ENCODE results near the gene NPR1. TPM values are rescaled to one million over a fixed set of nuclear protein-coding genes. Genes with fewer than 3 reads are reported as not detected.

Gene NPR1
- total RNA-seq, 1 experiment from 2014 or later: not detected

GRCh38 chr1:153658400-153659174, 19.9 kb upstream of the NPR1 start, which contains the start of gene SNAPIN:
SNAPIN (plus strand) TSS chr1:153658703; CDS start chr1:153658744, 41 bp downstream.
- CTCF ChIA-PET: interaction anchor here (0.7 to 1.0 kb wide), 2 partner anchors 31 to 118 kb away, joined by 4 to 5 read pairs; partner anchors contain the start of gene S100A13
- intact Hi-C loops (cut with micrococcal nuclease; ENCODE audit: unreplicated experiment): loop anchor here (1.0 kb wide), 1 partner anchor 86 kb away; no protein-coding TSS in a partner anchor
- DNase-seq: peak; percentile 97

GRCh38 chr1:153659175-153659534, 19.3 kb upstream of the NPR1 start:
- peak overlapping the region; percentile 76 for H3K27ac Mint-ChIP-seq (ENCODE audit: unreplicated experiment)
- DNase-seq: no peak
- no peak for TF ChIP-seq CTCF (IDR thresholded peaks at IDR 0.05; ENCODE audit: unreplicated experiment)
- CTCF ChIA-PET: interaction anchor here (0.5 to 1.0 kb wide), 5 partner anchors 21 to 119 kb away, joined by 3 to 5 read pairs (median 4); partner anchors contain the start of genes S100A13 and S100A16
- peaks cover 8% of the 10 kb centered on the region for H3K4me1 Mint-ChIP-seq (ENCODE audit: low read depth, unreplicated experiment)
- no peaks in the 10 kb centered on the region for H3K9me3 Mint-ChIP-seq (ENCODE audit: low read depth, unreplicated experiment)
- H3K27me3 Mint-ChIP-seq (ENCODE audit: unreplicated experiment): no peaks in the 10 kb centered on the region
- peaks cover 51% of the 10 kb centered on the region for H3K36me3 Mint-ChIP-seq (ENCODE audit: insufficient read depth, unreplicated experiment)
- peak overlapping the region; percentile 96 for H3K4me3 Mint-ChIP-seq (ENCODE audit: low read depth, unreplicated experiment)
- BruUV-seq (replicated peaks): TSS peak; percentile 73
- intact Hi-C loops (cut with micrococcal nuclease; ENCODE audit: unreplicated experiment): no loop called here

More at GRCh38 chr1:153658400-153659174, 19.9 kb upstream of the NPR1 start, which contains the start of gene SNAPIN:
- Mint-ChIP-seq H3K36me3 (ENCODE audit: insufficient read depth, unreplicated experiment) (peaks cover 45% of the 10 kb centered on the region), H3K27me3 (ENCODE audit: unreplicated experiment) (no peaks in the 10 kb centered on the region), H3K4me1 (ENCODE audit: low read depth, unreplicated experiment) (peaks cover 8% of the 10 kb centered on the region), H3K4me3 (ENCODE audit: low read depth, unreplicated experiment) (peak within 1 kb of the TSS; percentile 96), H3K9me3 (ENCODE audit: low read depth, unreplicated experiment) (no peaks in the 10 kb centered on the region), H3K27ac (ENCODE audit: unreplicated experiment) (peak within 1 kb of the TSS; percentile 76)
- TF ChIP-seq CTCF (IDR thresholded peaks at IDR 0.05; ENCODE audit: unreplicated experiment): peak; percentile 11
- BruUV-seq (replicated peaks): no TSS peak

- Mint-ChIP-seq H3K4me1 (ENCODE audit: low read depth, unreplicated experiment) (peaks cover 8% of the 10 kb centered on the region), H3K36me3 (ENCODE audit: insufficient read depth, unreplicated experiment) (peaks cover 56% of the 10 kb centered on the region), H3K27ac (ENCODE audit: unreplicated experiment) (no peak overlapping the region), H3K27me3 (ENCODE audit: unreplicated experiment) (no peaks in the 10 kb centered on the region), H3K4me3 (ENCODE audit: low read depth, unreplicated experiment) (peak overlapping the region; percentile 96), H3K9me3 (ENCODE audit: low read depth, unreplicated experiment) (no peaks in the 10 kb centered on the region)
- intact Hi-C loops (cut with micrococcal nuclease; ENCODE audit: unreplicated experiment): no loop called here
- TF ChIP-seq CTCF (IDR thresholded peaks at IDR 0.05; ENCODE audit: unreplicated experiment): no peak
- no peak for DNase-seq
- CTCF ChIA-PET: interaction anchor here (0.5 to 1.0 kb wide), 6 partner anchors 21 to 1722 kb away, joined by 3 to 5 read pairs (median 4); partner anchors contain the start of genes S100A13 and S100A16
- no TSS peak for BruUV-seq (replicated peaks)
These were observed 18.8 kb upstream of the NPR1 start for GRCh38 chr1:153659656-153660055.

GRCh38 chr1:153661111-153661708, 17.3 kb upstream of the NPR1 start:
- no peak for DNase-seq
- H3K9me3 Mint-ChIP-seq (ENCODE audit: low read depth, unreplicated experiment): no peaks in the 10 kb centered on the region
- no peak overlapping the region for H3K27ac Mint-ChIP-seq (ENCODE audit: unreplicated experiment)
- H3K4me1 Mint-ChIP-seq (ENCODE audit: low read depth, unreplicated experiment): peaks cover 8% of the 10 kb centered on the region
- intact Hi-C loops (cut with micrococcal nuclease; ENCODE audit: unreplicated experiment): no loop called here
- no peaks in the 10 kb centered on the region for H3K27me3 Mint-ChIP-seq (ENCODE audit: unreplicated experiment)
- TSS peak; percentile 3 for BruUV-seq (replicated peaks)
- no peak for TF ChIP-seq CTCF (IDR thresholded peaks at IDR 0.05; ENCODE audit: unreplicated experiment)
- no peak overlapping the region for H3K4me3 Mint-ChIP-seq (ENCODE audit: low read depth, unreplicated experiment)
- CTCF ChIA-PET: no interaction called here
- H3K36me3 Mint-ChIP-seq (ENCODE audit: insufficient read depth, unreplicated experiment): peaks cover 72% of the 10 kb centered on the region

Measured in Calu3 (cell line).